ENCODE results near the gene GGCT.
"Not testable (repeated sequence)": the region's sequence is repeated elsewhere in the genome, so short reads cannot be mapped to it uniquely, and the experiment has no call there.

GRCh38 chr7:30543115-30543514 is 38.5 kb upstream of the GGCT start:
- TF ChIP-seq EP300 (IDR thresholded peaks at IDR 0.05; ENCODE audit: low read depth); CTCF (IDR thresholded peaks at IDR 0.05): not testable (repeated sequence)
